NCI-H748 treated with DMSO at 0.1 percent for 48 hours (cell line): Measurements from ENCODE around the gene LITAF.

ENCODE experiments used
- DNase-seq: peaks from one replicate; lab custom pipeline; 2025; lab: John Stamatoyannopoulos, UW

The LITAF gene

DNA sequence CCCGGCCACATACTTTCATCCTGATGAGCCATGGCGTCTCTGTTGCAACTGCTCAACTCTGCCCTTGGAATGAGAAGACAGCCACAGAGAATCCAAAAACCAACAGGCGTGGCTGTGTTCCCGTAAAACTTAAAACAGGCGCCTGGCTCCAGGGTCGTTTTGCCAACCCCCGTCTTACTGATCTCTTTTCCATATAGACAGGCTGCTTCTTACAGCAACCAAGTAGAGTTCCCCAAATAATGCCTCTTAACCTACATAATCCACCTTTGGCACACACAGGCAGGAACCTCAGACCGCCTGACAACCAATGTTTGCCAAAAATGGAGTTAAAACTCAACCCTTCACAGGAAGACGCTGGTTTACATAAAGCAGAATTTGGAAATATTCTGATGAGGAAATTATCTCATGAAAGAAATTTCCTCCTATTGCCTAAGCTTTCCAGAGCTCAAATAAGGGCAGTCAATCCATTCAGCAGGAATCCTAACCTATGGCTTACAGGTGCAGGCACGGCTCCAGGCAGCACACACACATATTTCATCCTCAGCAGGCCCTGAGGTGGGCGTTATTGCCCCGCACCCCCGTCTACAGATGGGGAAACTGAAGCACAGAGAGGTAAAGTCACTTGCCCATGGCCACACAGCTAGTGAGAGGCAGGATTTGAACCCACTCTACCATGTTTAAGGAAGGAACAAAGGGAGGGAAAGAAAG is 35.8 kb downstream of the LITAF start:
- no peak for DNase-seq

DNA sequence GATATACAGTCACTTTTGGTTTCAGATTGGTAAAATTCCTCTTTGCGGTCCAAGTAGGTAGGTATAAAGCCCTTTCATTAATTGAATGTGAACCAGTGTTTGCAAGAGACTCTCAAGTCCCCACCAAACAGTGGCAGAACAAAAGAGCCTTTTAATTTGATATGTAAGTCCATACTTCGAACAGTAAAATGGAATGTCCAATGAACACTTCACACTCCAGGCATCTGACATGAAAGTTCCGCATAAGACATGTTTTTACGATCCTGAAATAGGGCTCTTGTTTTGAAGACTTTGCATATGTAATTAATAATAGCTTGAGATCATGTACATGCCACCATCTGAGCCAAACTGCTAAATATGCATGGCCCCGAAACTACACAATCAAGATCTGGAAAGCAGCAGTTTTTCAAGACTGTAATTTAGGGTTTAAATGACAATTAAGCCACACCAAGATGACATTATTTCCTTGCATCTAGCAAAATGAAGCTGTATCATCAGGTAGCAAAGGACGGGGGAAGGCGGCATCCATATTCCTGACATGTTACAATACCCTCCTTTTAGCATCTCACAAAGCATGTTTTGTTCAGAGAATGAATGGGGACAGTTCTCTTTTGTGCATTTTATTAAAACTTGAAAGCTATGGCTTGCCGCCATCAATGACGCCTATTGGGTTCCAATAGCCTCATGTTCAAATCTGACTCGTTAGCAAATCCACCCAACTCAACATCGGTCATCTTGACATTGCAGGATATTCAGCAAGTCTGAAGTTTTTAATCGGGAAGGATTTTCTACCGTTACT is 39.4 kb downstream of the LITAF start:
- no peak for DNase-seq

DNA sequence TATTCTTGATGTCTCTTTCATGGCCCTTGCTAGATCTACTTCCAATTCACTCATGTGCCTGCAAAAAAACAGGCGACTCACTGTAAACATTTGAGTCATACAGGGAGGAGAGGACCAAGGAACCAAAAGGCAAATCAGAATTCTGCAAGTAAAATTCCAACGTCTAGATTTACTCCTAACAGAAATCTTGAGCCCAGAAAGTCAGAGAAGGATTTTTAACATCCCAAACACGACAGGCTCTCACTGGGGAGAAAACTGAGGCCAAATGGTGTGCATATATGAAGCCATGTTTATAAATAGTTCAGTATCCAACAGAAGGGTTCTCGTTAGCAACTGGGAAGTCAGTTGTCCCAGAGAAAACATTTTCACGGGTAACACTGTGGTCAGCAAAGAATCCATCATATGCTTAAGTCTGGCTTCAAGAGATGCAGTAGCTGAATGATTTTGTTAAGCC is 40.1 kb downstream of the LITAF start:
- no peak for DNase-seq

DNA sequence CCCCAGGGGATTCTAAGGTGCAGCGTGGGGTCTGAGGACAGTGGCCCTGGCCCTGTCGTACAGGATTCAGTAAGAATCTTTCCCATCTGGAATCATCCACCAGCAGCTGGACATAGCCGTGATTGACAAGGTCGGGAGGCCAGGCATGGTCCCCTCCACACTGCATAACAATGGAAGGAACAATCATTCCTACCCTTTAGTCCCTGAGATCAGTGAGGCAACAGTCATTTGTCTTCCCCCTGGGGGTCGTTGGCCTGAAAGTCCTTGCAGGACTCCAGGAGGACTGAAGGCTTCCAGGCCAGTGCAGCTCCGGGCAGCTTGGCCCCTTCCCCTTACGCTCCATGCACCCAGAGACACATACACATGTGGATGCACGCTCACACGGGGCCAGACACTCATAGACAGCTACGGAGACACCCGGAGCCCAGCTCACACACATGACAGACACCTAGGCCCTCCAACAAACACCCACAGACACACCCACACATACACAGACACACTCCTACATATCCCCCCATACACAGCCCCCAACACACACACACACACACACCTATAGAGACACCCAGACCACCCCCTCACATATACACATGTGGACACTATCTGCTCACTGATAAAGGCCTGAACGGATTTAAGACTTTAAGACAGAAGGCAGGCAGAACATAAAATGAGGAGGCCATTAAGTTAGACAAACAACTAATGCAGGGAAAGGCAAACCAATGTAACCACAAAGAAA is 42.9 kb downstream of the LITAF start:
- DNase-seq: no peak

DNA sequence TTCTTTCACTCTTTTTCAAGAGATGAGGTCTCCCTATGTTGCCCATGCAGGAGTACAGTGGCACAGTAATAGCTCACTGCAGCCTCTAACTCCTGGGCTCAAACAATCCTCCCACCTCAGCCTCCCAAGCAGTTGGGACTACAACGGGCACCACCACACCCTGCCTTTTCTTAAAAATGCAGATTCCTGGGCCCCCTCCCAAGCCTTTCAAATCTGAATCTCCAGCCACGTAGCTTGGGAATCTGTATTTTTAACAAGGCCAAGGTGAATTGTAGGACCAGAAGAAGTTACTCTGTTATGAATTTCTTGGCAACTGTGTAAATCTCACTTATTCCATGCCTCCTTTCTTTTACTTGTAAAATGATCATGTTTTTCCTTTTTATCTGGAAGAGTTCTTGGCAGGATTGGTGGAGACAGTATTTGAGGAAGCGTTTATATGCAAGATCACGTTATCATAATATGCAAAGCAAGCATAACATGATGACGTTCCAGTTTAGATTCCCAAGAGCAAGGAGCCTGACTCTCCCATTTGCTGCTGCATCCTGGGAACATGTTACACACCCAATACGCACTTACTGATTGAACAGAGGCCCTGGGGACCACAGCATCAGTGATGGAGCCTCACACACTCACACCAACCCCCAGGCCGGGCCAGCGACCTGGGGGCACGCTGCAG is 44.5 kb downstream of the LITAF start:
- no peak for DNase-seq

DNA sequence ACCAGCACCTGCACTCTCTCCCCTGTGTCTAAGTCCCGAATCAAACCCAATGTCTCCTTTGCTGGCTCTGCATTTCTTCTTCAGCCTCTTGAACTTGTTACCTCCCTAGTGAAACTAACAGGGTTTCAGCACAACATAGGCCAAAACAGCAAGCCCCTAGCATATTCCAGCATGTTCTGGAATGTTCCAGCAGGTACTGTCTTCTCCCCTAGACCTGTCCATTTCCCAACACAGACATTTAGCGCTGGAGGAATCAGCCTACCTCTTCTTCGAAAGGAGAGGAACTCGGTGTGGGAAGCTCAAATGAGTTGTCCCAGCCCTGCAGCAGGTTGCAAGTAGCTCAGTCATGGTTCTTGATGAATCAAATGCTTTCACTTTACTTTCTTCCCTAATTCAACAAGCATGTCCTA is 47.1 kb downstream of the LITAF start:
- DNase-seq: no peak

DNA sequence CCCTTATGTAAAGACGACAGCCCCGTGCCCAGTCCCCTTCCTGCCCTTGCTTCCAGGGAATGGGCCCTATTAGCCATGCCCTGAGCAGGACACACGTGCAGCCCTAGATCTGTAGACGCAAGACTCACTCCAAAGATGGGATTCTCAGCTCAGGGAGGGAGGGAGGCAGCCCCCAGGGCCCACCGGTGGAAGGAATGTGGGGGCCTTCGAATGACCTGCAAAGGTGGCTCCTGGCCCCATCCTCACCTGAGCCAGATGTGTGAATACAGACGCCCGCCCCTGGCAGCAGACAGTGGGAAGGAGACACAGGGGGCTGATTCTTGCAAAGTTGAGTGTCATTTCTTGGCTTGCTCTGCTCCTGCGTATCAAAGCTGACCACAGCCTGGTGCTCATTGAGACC is 47.8 kb downstream of the LITAF start:
- DNase-seq: no peak

DNA sequence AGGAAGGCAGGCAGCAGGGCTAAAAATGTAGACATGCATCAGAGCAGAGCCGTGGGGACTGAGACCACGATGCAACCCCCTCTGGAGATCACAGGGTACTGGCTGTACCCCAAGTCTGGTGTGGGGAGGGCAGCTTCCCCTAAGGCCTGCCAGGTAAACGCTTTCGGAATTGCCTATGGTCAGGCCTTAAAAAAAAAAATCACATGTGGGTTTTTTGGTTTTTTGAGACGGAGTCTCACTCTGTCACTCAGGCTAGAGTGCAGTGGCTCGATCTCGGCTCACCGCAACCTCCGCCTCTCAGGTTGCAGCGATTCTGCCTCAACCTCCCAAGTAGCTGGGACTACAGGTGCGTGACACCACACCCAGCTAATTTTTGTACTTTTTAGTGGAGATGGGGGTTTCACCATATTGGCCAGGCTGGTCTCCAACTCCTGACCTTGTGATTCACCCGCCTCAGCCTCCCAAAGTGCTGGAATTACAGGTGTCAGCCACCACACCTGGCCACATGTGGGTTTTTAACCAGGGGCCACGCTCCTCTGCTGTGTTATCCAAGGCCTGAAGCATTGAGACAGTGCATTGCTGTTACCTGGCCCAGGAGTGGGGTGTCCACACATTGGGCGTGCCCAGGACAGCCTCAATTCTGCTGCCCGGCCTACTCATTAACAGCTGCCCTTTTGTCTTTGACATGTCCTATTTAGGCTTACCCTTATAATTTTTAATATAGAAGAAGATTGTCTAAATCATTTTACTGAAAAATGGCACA is 50.4 kb downstream of the LITAF start:
- no peak for DNase-seq

DNA sequence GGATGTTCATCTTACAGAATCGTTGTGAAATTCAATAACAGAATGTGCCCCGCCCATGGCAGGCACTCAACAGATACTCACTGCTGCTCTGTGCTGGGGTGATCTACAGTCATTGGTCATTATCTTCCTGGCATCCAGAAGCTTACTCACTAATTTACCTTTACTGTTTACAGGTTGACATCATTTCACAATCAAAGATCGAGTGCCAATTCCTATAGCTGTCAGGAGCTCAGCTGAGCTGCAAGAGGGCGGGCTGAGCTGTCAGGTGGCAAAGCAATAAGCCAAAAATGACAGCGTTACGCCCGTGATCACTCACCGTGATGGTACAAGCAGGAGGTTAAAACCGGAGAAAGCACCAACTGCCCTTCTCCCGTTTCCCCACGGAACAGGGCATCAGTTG is 51.2 kb downstream of the LITAF start:
- no peak for DNase-seq

DNA sequence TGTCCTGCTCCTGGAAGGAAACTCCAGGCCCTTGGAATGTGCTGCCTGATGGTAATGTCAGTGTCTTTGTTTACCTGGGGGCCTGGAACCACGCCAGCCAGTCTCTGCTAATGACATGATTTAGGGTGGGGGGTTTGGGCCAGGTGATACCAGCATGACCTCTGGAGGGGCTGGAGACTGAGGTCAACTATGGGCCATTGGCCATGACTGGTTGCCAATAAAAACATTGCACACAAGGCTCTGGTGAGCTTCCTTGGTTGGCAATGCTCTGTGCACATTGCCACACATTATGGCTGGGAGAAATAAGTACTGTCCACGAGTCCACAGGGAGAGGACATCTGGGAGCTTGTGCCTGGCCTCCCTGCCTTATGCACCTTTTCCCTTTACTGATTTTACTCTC is 52.5 kb downstream of the LITAF start:
- DNase-seq: no peak

DNA sequence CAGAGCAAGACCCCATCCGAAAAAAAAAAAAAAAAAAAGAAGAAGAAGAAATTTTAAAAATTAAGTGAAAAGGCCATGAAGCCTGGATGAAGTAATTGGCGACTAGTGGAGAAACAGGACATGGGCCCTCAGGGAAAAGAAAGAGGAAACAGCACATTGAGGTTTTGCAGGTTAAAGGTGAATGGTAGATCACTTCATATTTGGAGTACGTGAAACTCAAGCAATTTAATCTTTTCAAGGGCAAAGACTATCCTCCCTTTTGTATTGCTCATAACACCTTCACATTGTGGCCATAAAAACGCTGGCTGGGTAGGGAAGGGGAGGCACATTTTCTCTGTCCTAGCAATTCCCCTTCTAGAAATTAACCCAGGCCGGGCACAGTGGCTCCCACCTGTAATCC is 53.1 kb downstream of the LITAF start:
- no peak for DNase-seq

DNA sequence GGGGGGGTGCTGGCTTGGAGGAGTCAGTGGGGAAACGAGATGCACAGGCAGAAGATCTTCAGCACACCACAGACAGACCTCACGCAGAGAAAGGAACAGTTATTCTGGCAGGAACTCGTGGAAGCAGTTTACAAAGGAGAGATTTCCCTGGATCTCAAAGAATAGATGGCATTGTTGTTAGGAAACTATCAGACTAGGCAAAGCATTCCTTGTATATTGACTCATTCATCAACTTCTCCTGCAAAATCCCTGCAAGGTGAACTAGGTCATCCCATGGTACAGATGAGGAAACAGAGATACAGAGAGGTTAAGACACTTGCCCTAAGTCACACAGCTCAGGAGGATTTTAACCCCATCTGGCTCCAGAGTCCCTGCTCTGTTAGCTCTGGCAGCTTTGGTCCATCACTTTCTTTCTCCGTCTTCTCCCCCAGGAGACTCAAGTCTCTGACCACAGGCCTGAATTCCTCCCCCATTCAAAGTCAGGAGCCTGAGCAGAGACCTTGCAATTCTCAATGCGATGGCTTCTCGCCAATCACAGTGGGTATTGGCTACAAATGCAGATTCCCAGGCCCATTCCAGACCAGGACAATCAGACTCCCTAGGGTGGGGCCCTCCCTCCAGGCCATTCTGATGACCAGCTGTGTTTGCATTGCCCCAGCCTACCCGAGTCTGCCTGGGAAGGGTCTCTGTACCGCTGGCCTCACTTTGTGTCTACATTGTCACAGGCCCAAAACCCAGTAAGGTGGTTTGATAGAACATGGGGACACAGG is 56.4 kb downstream of the LITAF start:
- DNase-seq: no peak

DNA sequence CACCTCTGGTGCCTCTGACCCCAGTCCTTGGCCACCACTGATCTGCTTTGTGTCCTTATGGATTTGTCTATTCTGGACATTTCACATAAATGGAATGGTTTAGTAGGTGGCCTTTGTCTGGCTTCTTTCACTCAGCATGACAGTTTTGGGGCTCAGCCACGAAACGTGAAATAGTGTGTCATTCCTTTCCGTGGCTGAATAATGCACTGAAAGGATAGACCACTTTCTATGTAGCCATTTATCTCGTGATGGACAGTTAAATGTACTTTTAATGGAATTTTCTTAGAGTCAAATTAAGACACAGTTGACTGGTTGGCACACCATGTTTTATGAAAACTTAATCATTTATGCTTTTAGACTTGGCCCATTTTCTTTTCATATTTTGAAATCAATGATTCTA is 57.4 kb downstream of the LITAF start:
- DNase-seq: no peak

DNA sequence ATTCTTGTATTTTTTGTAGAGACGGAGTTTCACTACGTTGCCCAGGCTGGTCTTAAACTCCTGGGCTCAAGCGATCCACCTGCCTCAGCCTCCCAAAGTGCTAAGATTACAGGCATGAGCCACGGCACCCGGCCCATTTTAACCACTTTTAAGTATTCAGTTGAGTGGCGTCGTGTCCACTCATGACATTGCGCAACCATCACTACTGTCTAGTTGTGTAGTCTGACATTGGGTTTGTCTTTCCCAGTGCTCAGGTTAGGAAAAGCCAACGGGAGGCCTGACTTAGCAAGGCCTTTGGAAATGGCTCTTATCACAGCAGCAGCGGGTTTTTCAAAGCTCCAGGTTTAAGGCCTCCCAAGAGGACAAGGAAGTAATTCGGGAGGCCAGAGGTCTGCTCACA is 58.7 kb downstream of the LITAF start:
- no peak for DNase-seq

DNA sequence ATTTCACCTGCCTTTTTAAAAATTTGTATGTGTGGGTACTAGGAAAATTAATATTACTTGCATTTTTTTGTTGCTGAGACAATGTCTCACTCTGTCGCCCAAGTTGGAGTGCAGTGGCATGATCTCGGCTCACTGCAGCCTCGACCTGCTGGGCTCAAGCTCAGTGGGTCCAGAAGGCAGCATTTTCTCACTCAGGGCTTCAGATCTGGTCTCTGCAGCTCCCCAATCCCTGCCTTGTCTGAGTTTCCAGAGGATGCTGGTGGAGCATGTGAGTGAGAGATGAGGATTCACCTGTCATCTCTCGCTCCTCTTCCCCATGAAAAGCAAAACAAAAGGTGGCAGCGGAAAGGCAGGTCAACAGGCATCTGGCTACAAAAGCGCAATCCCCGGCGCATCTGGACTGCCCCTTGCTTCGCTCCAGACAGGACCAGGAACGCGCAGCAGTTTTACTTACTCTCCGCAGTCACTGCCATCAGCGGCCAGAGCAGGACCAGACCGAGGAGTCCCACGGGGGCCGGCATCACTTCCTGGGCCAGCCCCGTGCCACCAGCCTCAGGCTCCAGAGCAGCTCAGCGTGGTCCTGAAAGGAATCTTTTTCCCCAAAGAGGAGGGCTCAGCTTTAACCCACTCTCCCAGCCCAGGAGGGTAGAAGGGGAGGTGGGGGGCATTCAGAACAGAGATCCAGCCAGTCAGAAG is 59.9 kb downstream of the LITAF start:
- DNase-seq: no peak

DNA sequence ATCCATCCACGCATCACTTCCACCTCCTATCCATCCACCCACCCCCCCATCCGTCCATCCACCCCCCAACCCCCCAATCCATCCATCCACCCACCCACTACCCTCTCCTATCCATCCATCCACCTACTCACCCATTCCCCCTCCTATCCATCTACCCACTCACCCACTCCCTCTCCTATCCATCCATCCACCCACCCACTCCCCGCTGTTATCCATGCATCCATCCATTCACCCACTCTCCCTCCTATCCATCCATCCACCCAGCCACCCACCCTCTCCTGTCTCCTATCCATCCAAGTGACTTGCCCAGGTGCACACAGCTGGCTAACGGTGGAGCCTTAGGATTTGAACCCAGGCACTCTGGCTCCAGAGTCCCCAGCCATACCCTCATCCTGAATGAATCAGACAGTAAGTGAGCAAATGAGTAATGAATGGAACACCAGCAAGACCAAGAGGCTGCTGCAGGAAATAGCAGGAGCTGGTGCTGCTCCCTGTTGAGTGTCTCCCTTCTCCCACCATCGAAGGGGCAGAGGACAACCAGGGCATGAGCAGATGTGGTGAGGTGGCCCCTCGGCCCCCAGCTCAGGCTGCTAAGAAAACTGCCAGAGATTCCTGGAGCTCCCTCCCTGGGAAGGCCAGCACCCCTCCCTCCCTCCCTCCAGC is 62.5 kb downstream of the LITAF start:
- DNase-seq: no peak

DNA sequence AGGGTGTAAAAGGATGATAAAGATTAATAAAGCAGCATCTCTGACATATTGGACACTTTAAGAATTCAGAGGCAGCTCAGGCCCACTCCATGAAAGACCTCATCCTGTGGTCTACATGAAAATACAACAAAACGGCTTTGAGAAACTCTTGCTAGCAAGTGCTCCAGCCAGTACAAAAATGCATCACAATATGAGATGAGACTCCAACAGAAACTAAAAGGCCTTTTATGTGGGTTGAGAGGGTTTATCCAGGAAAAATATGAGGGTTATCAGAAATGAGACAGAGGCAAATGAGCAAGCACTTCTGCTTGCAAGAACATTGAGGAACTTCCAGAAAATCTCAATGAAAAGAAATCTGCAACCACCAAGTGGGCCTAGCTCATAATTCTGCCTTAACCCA is 65.7 kb downstream of the LITAF start:
- DNase-seq: no peak

DNA sequence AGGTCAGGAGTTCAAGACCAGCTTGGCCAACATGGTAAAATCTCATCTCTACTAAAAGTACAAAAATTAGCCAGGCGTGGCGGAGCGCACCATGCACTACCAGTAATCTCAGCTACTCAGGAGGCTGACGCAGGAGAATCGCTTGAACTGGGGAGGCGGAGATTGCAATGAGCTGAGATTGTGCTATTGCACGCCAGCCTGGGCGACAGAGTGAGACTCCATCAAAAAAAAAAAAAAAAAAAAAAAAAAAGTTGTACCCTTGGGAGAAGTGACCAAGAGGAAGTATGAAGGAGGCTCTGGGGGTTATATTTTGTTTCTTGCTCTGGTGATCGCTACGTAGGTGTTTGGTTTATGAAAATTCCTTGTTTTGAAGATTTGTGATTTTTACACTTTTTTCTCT is 66.3 kb downstream of the LITAF start:
- DNase-seq: no peak

DNA sequence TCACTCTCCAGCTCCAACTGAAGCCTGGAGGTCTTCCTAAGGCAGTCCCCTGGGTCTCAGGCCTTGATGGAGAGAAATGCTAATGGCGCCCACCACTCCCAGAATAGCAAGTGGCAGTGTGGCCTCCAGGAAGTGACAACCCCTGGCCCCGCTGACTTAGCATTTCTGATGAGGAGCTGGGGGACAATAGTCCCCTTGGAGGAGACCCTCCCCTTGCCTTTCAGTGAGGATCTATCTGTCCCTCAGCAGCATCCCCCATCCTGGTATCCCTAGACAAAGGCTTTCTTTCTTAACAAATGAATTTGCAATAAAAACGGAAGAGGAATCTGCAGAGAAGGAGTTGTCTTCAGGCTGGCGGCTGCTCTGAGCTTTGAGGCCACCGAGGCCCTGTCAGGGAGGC is 68.8 kb downstream of the LITAF start:
- DNase-seq: no peak
